ENCODE data around the gene COX7A2L.
A peak's percentile ranks its signal among the peaks of the same experiment; 100 is the strongest.

The COX7A2L gene

GRCh38 chr2:42390401-42390969 is 29.5 kb upstream of the COX7A2L start:
- Histone ChIP-seq H2BK12ac (ENCODE audit: low read length) (no peak overlapping the region), H2BK15ac (ENCODE audit: low read length) (no peak overlapping the region), H3K9ac (ENCODE audit: low read depth, low read length, poor library complexity) (no peak overlapping the region), H3K4me1 (ENCODE audit: control insufficient read depth in 2 of 2, insufficient read depth in 1 of 2, low read depth in 1 of 2, low read length in 2 of 2) (no peaks in the 10 kb centered on the region), H3K4me3 (ENCODE audit: low read length in 2 of 2) (no peak overlapping the region), H3K4ac (ENCODE audit: low read length) (no peak overlapping the region), H3K36me3 (replicated peaks in 1 of 2; ENCODE audit: control insufficient read depth in 2 of 2, insufficient read depth in 2 of 2, low read length in 2 of 2) (no peaks in the 10 kb centered on the region), H4K8ac (ENCODE audit: low read depth, low read length) (no peak overlapping the region), H2AK5ac (ENCODE audit: low read depth, low read length) (no peak overlapping the region), H2BK120ac (ENCODE audit: low read depth, low read length) (no peak overlapping the region), H3K27ac (replicated peaks; ENCODE audit: low read length) (no peak overlapping the region), H2AFZ (ENCODE audit: low read length) (no peak overlapping the region), H3K9me3 (replicated peaks in 1 of 2; ENCODE audit: control insufficient read depth in 2 of 2, insufficient read depth in 1 of 2, low read depth in 1 of 2, low read length in 2 of 2) (no peaks in the 10 kb centered on the region), H3K18ac (ENCODE audit: low read length) (no peak overlapping the region), H3K14ac (ENCODE audit: low read length) (no peak overlapping the region), H3K4me2 (ENCODE audit: insufficient read depth, low read length, poor library complexity, severe bottlenecking) (no peak overlapping the region), H4K91ac (ENCODE audit: low read depth, low read length, poor library complexity) (no peak overlapping the region), H3K23ac (ENCODE audit: low read depth, low read length, poor library complexity) (no peak overlapping the region), H3K27me3 (ENCODE audit: control insufficient read depth in 3 of 3, insufficient read depth in 3 of 3, low read depth in 1 of 3, low read length in 3 of 3) (no peaks in the 10 kb centered on the region), H2BK5ac (ENCODE audit: low read length) (no peak overlapping the region), H3K79me1 (ENCODE audit: low read depth, low read length) (no peaks in the 10 kb centered on the region)
- no peak for DNase-seq (ENCODE audit: low spot score)
- WGBS, 2 donors (ENCODE audit: extremely low coverage in 2 of 2, insufficient read length in 2 of 2, insufficient replicate concordance in 1 of 2) = no CpG with 5 or more reads among the region's 5 CpGs

- Histone ChIP-seq H4K91ac (ENCODE audit: low read depth, low read length, poor library complexity) (no peak overlapping the region), H3K36me3 (replicated peaks in 1 of 2; ENCODE audit: control insufficient read depth in 2 of 2, insufficient read depth in 2 of 2, low read length in 2 of 2) (no peaks in the 10 kb centered on the region), H3K27ac (replicated peaks; ENCODE audit: low read length) (no peak overlapping the region), H3K18ac (ENCODE audit: low read length) (no peak overlapping the region), H3K9ac (ENCODE audit: low read depth, low read length, poor library complexity) (no peak overlapping the region), H3K27me3 (ENCODE audit: control insufficient read depth in 3 of 3, insufficient read depth in 3 of 3, low read depth in 1 of 3, low read length in 3 of 3) (peaks cover 0 to 10% (median 0%) of the 10 kb centered on the region in 3 experiments), H2BK5ac (ENCODE audit: low read length) (no peak overlapping the region), H3K4me3 (ENCODE audit: low read length in 2 of 2) (no peak overlapping the region), H3K4me2 (ENCODE audit: insufficient read depth, low read length, poor library complexity, severe bottlenecking) (no peak overlapping the region), H2AFZ (ENCODE audit: low read length) (no peak overlapping the region), H3K4me1 (ENCODE audit: control insufficient read depth in 2 of 2, insufficient read depth in 1 of 2, low read depth in 1 of 2, low read length in 2 of 2) (no peaks in the 10 kb centered on the region), H3K9me3 (replicated peaks in 1 of 2; ENCODE audit: control insufficient read depth in 2 of 2, insufficient read depth in 1 of 2, low read depth in 1 of 2, low read length in 2 of 2) (no peaks in the 10 kb centered on the region), H2AK5ac (ENCODE audit: low read depth, low read length) (no peak overlapping the region), H4K8ac (ENCODE audit: low read depth, low read length) (no peak overlapping the region), H2BK15ac (ENCODE audit: low read length) (no peak overlapping the region), H3K23ac (ENCODE audit: low read depth, low read length, poor library complexity) (no peak overlapping the region), H2BK12ac (ENCODE audit: low read length) (no peak overlapping the region), H2BK120ac (ENCODE audit: low read depth, low read length) (no peak overlapping the region), H3K4ac (ENCODE audit: low read length) (no peak overlapping the region), H3K79me1 (ENCODE audit: low read depth, low read length) (no peaks in the 10 kb centered on the region), H3K14ac (ENCODE audit: low read length) (no peak overlapping the region)
- WGBS, 2 donors (ENCODE audit: extremely low coverage in 2 of 2, insufficient read length in 2 of 2, insufficient replicate concordance in 1 of 2) = no CpG with 5 or more reads among the region's 5 CpGs
- DNase-seq (ENCODE audit: low spot score) = no peak
Measured at GRCh38 chr2:42386682-42387081, 25.7 kb upstream of the COX7A2L start.

- Histone ChIP-seq H3K36me3 (replicated peaks in 1 of 2; ENCODE audit: control insufficient read depth in 2 of 2, insufficient read depth in 2 of 2, low read length in 2 of 2) (no peaks in the 10 kb centered on the region), H3K23ac (ENCODE audit: low read depth, low read length, poor library complexity) (no peak overlapping the region), H3K4me3 (ENCODE audit: low read length in 2 of 2) (no peak overlapping the region), H3K9ac (ENCODE audit: low read depth, low read length, poor library complexity) (no peak overlapping the region), H4K91ac (ENCODE audit: low read depth, low read length, poor library complexity) (no peak overlapping the region), H3K18ac (ENCODE audit: low read length) (no peak overlapping the region), H3K4ac (ENCODE audit: low read length) (no peak overlapping the region), H2BK120ac (ENCODE audit: low read depth, low read length) (no peak overlapping the region), H3K9me3 (replicated peaks in 1 of 2; ENCODE audit: control insufficient read depth in 2 of 2, insufficient read depth in 1 of 2, low read depth in 1 of 2, low read length in 2 of 2) (no peaks in the 10 kb centered on the region), H3K27ac (replicated peaks; ENCODE audit: low read length) (no peak overlapping the region), H3K4me2 (ENCODE audit: insufficient read depth, low read length, poor library complexity, severe bottlenecking) (no peak overlapping the region), H2BK12ac (ENCODE audit: low read length) (no peak overlapping the region), H2AK5ac (ENCODE audit: low read depth, low read length) (no peak overlapping the region), H3K27me3 (ENCODE audit: control insufficient read depth in 3 of 3, insufficient read depth in 3 of 3, low read depth in 1 of 3, low read length in 3 of 3) (peaks cover 0 to 14% (median 0%) of the 10 kb centered on the region in 3 experiments), H3K79me1 (ENCODE audit: low read depth, low read length) (no peaks in the 10 kb centered on the region), H3K4me1 (ENCODE audit: control insufficient read depth in 2 of 2, insufficient read depth in 1 of 2, low read depth in 1 of 2, low read length in 2 of 2) (no peaks in the 10 kb centered on the region), H3K14ac (ENCODE audit: low read length) (no peak overlapping the region), H2BK15ac (ENCODE audit: low read length) (no peak overlapping the region), H4K8ac (ENCODE audit: low read depth, low read length) (no peak overlapping the region), H2AFZ (ENCODE audit: low read length) (no peak overlapping the region), H2BK5ac (ENCODE audit: low read length) (no peak overlapping the region)
- WGBS, 2 donors (ENCODE audit: extremely low coverage in 2 of 2, insufficient read length in 2 of 2, insufficient replicate concordance in 1 of 2) = no CpG with 5 or more reads among the region's 7 CpGs
- DNase-seq (ENCODE audit: low spot score) = no peak
Measured at GRCh38 chr2:42385225-42385624, 24.2 kb upstream of the COX7A2L start.

GRCh38 chr2:42383855-42384530 is 23.0 kb upstream of the COX7A2L start:
- Histone ChIP-seq H3K36me3 (replicated peaks in 1 of 2; ENCODE audit: control insufficient read depth in 2 of 2, insufficient read depth in 2 of 2, low read length in 2 of 2) (no peaks in the 10 kb centered on the region), H2AFZ (ENCODE audit: low read length) (peak overlapping the region; percentile 38), H3K4me1 (ENCODE audit: control insufficient read depth in 2 of 2, insufficient read depth in 1 of 2, low read depth in 1 of 2, low read length in 2 of 2) (no peaks in the 10 kb centered on the region), H3K23ac (ENCODE audit: low read depth, low read length, poor library complexity) (no peak overlapping the region), H2BK12ac (ENCODE audit: low read length) (no peak overlapping the region), H3K9me3 (replicated peaks in 1 of 2; ENCODE audit: control insufficient read depth in 2 of 2, insufficient read depth in 1 of 2, low read depth in 1 of 2, low read length in 2 of 2) (no peaks in the 10 kb centered on the region), H4K91ac (ENCODE audit: low read depth, low read length, poor library complexity) (no peak overlapping the region), H3K18ac (ENCODE audit: low read length) (no peak overlapping the region), H4K8ac (ENCODE audit: low read depth, low read length) (no peak overlapping the region), H3K9ac (ENCODE audit: low read depth, low read length, poor library complexity) (no peak overlapping the region), H3K27ac (replicated peaks; ENCODE audit: low read length) (no peak overlapping the region), H3K4ac (ENCODE audit: low read length) (no peak overlapping the region), H2BK120ac (ENCODE audit: low read depth, low read length) (no peak overlapping the region), H3K79me1 (ENCODE audit: low read depth, low read length) (no peaks in the 10 kb centered on the region), H2BK5ac (ENCODE audit: low read length) (no peak overlapping the region), H2BK15ac (ENCODE audit: low read length) (no peak overlapping the region), H3K14ac (ENCODE audit: low read length) (peak overlapping the region; percentile 48), H2AK5ac (ENCODE audit: low read depth, low read length) (no peak overlapping the region), H3K4me2 (ENCODE audit: insufficient read depth, low read length, poor library complexity, severe bottlenecking) (no peak overlapping the region), H3K4me3 (ENCODE audit: low read length in 2 of 2) (no peak overlapping the region), H3K27me3 (ENCODE audit: control insufficient read depth in 3 of 3, insufficient read depth in 3 of 3, low read depth in 1 of 3, low read length in 3 of 3) (peaks cover 0 to 14% (median 0%) of the 10 kb centered on the region in 3 experiments)
- DNase-seq (ENCODE audit: low spot score) = no peak
- WGBS, 2 donors (ENCODE audit: extremely low coverage in 2 of 2, insufficient read length in 2 of 2, insufficient replicate concordance in 1 of 2) = no CpG with 5 or more reads among the region's 11 CpGs

All from neuronal stem cell (in vitro differentiated cells).